Trophoblast cell (in vitro differentiated cells and primary cell): ENCODE data around the gene DNAJB8.

ENCODE experiments used
- DNase-seq, 2 donors: peaks; one replicate each; pipeline ENCODE4 v3.0.0-alpha.2; 2016
- H2AFZ ChIP-seq: 2 replicates; pipeline ENCODE4 v1.6.1; 2013; ENCODE audit warnings: low read length, moderate library complexity, mild to moderate bottlenecking; ENCODE audit not compliant: insufficient read depth, poor library complexity
- H2AK5ac ChIP-seq: 2 replicates; pipeline ENCODE4 v1.6.1; 2013; ENCODE audit warnings: mild to moderate bottlenecking, low read length
- H2BK120ac ChIP-seq: 2 replicates; pipeline ENCODE4 v1.6.1; 2013; ENCODE audit warnings: low read length, mild to moderate bottlenecking, moderate library complexity; ENCODE audit not compliant: insufficient read depth, poor library complexity
- H2BK12ac ChIP-seq: 2 replicates; pipeline ENCODE4 v1.6.1; 2013; ENCODE audit warnings: mild to moderate bottlenecking, low read length, moderate library complexity
- H2BK5ac ChIP-seq: 2 replicates; pipeline ENCODE4 v1.6.1; 2013; ENCODE audit warnings: low read length, low read depth, moderate library complexity, mild to moderate bottlenecking; ENCODE audit not compliant: poor library complexity
- H3K14ac ChIP-seq: 2 replicates; pipeline ENCODE4 v1.6.1; 2013; ENCODE audit warnings: mild to moderate bottlenecking, low read length
- H3K18ac ChIP-seq: 2 replicates; pipeline ENCODE4 v1.6.1; 2013; ENCODE audit warnings: mild to moderate bottlenecking, low read length
- H3K23ac ChIP-seq: 2 replicates; pipeline ENCODE4 v1.6.1; 2013; ENCODE audit warnings: low read length
- H3K27ac ChIP-seq: 2 replicates; pipeline ENCODE4 v1.5.1; 2013; ENCODE audit warnings: low read depth, mild to moderate bottlenecking, inconsistent platforms, low read length, moderate library complexity
- H3K27me3 ChIP-seq: 2 replicates; pipeline ENCODE4 v1.6.1; 2013; ENCODE audit warnings: inconsistent platforms, mild to moderate bottlenecking, low read length, moderate library complexity; ENCODE audit not compliant: insufficient read depth
- H3K36me3 ChIP-seq, 2 experiments: 1 replicate in 1 of 2; 2 replicates in 1 of 2; pipeline ENCODE4 v1.6.1; 2013; ENCODE audit warnings: low read length in 2 of 2, mild to moderate bottlenecking in 2 of 2, moderate library complexity in 1 of 2; ENCODE audit not compliant: insufficient read depth in 2 of 2, control insufficient read depth in 1 of 2
- H3K4ac ChIP-seq: 2 replicates; pipeline ENCODE4 v1.6.1; 2013; ENCODE audit warnings: low read depth, mild to moderate bottlenecking, low read length, moderate library complexity
- H3K4me1 ChIP-seq, 2 experiments: 1 replicate in 1 of 2; 2 replicates in 1 of 2; pipeline ENCODE4 v1.6.1; 2013; ENCODE audit warnings: low read length in 2 of 2, mild to moderate bottlenecking in 2 of 2, moderate library complexity in 1 of 2; ENCODE audit not compliant: insufficient read depth in 2 of 2, control insufficient read depth in 1 of 2
- H3K4me2 ChIP-seq: 2 replicates; pipeline ENCODE4 v1.6.1; 2013; ENCODE audit warnings: inconsistent platforms, mild to moderate bottlenecking, low read length, moderate library complexity
- H3K4me3 ChIP-seq: 2 replicates; pipeline ENCODE4 v1.5.1; 2013; ENCODE audit warnings: mild to moderate bottlenecking, low read depth, low read length, inconsistent platforms
- H3K79me1 ChIP-seq: one replicate; pipeline ENCODE4 v1.6.1; 2013; ENCODE audit warnings: low read length
- H3K79me2 ChIP-seq: 2 replicates; pipeline ENCODE4 v1.6.1; 2013; ENCODE audit warnings: low read length, mild to moderate bottlenecking; ENCODE audit not compliant: control insufficient read depth, insufficient read depth, poor library complexity
- H3K9ac ChIP-seq: 2 replicates; pipeline ENCODE4 v1.6.1; 2013; ENCODE audit warnings: mild to moderate bottlenecking, low read length
- H3K9me3 ChIP-seq: 2 replicates; pipeline ENCODE4 v1.6.1; 2013; ENCODE audit warnings: low read depth, mild to moderate bottlenecking, control low read depth, inconsistent platforms, low read length; ENCODE audit not compliant: insufficient read depth
- H4K12ac ChIP-seq: 2 replicates; pipeline ENCODE4 v1.6.1; 2013; ENCODE audit warnings: low read depth, mild to moderate bottlenecking, low read length, moderate library complexity
- H4K8ac ChIP-seq: 2 replicates; pipeline ENCODE4 v1.6.1; 2013; ENCODE audit warnings: low read depth, mild to moderate bottlenecking, low read length, moderate library complexity
- H4K91ac ChIP-seq: one replicate; pipeline ENCODE4 v1.6.1; 2013; ENCODE audit warnings: low read depth, mild to moderate bottlenecking, low read length, moderate library complexity
- WGBS: extraction: QIAGEN DNeasy Blood & Tissue Kit; methylation state at CpG from one replicate; pipeline ENCODE4 v1.1.7; 2013; ENCODE audit warnings: missing lambda C conversion rate; ENCODE audit not compliant: insufficient read length, insufficient coverage; ENCODE audit errors: extremely low coverage; 5-methylcytosine and 5-hydroxymethylcytosine counted together

DNAJB8 gene

DNA sequence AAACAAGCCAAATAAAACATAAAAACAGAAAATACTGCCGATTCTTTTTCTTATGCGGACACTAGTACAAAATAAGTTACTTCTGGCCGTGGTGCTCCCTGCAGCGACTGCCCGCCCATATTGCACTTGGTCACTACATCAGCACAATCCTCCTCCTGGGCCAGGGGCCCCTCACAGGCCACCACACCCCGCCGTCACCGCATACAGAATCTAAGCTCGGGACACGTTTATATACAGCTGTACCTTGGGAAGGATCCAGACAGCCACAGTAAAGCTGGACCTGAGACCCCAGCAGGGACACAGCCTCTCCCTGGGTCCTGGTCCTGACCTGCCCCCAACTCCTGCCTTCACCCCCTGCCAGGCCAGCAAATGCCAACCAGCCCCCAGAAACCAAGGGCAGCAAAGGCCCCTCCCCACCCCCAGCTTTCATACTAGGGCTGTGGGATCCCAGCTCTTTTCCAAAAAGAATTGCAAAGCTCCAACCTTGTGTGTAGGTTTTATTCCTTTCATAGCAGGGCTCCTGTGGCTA is 12.9 kb upstream of the DNAJB8 start:
- H3K79me2 ChIP-seq, result peaks cover 7% of the 10 kb centered on the region
- H3K4ac ChIP-seq, result no peak overlapping the region
- DNase-seq, result no peak
- peaks cover 45% of the 10 kb centered on the region in 2 experiments for H3K36me3 ChIP-seq
- no peak overlapping the region for H4K8ac ChIP-seq
- H3K23ac ChIP-seq, result no peak overlapping the region
- no peaks in the 10 kb centered on the region for H3K9me3 ChIP-seq
- no peak overlapping the region for H3K4me3 ChIP-seq
- H4K12ac ChIP-seq, result no peak overlapping the region
- no peak overlapping the region for H2BK5ac ChIP-seq
- H3K18ac ChIP-seq, result no peak overlapping the region
- H3K4me1 ChIP-seq, result peaks cover 15 to 24% of the 10 kb centered on the region in 2 experiments
- WGBS, result no CpG with 5 or more reads among the region's 10 CpGs
- H2BK120ac ChIP-seq, result no peak overlapping the region
- H3K27me3 ChIP-seq, result no peaks in the 10 kb centered on the region
- H3K4me2 ChIP-seq, result no peak overlapping the region
- H2BK12ac ChIP-seq, result no peak overlapping the region
- H3K14ac ChIP-seq, result no peak overlapping the region
- no peak overlapping the region for H4K91ac ChIP-seq
- H2AK5ac ChIP-seq, result no peak overlapping the region
- H2AFZ ChIP-seq, result no peak overlapping the region
- H3K27ac ChIP-seq, result no peak overlapping the region
- H3K79me1 ChIP-seq, result peaks cover 17% of the 10 kb centered on the region
- no peak overlapping the region for H3K9ac ChIP-seq

DNA sequence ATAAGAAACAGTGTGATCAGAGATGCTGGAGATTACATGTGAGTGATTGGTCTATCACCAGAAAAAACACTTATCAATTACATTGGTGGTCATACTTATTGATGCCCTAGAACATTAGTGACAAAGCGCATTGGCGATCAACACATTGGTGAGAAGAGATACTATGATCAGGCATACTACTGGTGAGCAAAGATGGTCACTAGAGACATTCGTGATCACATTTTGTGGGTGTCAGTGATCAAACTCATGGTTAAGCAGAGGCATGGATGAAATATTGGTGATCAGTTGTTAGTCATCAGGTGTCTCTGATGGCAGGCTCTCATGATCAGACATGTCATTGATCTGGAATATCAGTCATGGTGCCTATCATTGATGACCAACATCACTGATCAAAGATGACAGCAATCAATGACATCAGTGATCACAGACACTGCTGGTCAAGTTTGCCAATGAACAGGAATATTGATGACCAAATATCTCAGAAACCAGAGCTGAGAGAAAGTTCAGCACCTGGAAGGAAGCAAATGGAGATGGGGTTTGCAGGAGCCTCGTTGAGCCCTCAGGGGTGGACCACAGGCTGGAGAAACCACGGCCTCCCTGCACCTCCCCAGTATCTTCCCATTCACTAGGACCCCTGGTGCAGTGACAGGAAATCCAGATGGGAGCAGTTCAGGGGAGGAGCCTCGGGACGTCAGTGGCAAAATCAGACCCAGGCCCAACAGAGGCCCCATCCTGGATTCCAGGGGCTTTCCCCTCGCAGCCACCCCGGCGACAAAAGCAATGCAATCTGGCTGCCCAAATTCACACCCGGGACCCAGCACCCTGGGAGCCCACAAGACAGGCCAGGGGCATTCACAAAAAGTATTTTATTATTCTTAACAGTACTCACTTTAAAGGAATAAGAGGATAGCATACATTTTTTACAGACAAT is 12.2 kb upstream of the DNAJB8 start:
- Histone ChIP-seq H3K27ac (no peak overlapping the region), H3K14ac (no peak overlapping the region), H3K4ac (no peak overlapping the region), H3K9me3 (no peaks in the 10 kb centered on the region), H3K18ac (no peak overlapping the region), H3K4me3 (no peak overlapping the region), H2BK12ac (no peak overlapping the region), H2AFZ (no peak overlapping the region), H3K23ac (no peak overlapping the region), H3K79me2 (peaks cover 3% of the 10 kb centered on the region), H3K4me1 (peaks cover 10 to 18% of the 10 kb centered on the region in 2 experiments), H2BK5ac (no peak overlapping the region), H3K79me1 (peaks cover 12% of the 10 kb centered on the region), H4K91ac (no peak overlapping the region), H4K8ac (no peak overlapping the region), H2AK5ac (no peak overlapping the region), H3K4me2 (no peak overlapping the region), H2BK120ac (no peak overlapping the region), H3K27me3 (no peaks in the 10 kb centered on the region), H3K36me3 (peaks cover 40 to 41% of the 10 kb centered on the region in 2 experiments), H4K12ac (no peak overlapping the region), H3K9ac (no peak overlapping the region)
- no peak for DNase-seq
- no CpG with 5 or more reads among the region's 11 CpGs for WGBS

DNA sequence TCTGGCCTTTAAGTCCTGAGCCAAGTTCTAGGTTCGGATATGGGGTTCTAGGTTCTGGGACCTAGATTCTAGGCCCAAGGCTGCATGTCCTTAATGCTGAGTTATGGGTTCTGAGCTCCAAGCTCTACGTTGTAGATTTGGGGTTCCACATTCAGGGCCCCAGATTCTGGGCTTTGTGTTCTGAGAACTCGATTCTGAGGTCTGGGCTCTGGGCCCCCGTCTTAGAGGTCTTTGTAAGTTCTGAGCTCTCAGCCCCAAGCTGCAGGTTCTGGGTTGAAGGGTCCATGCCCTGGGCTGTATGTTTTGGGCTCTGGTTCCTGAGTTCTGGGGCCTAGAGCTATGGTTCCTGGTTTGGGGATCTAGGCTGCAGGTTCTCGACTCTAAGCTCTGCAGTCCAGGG is 10.0 kb upstream of the DNAJB8 start:
- no peak overlapping the region for H2AFZ ChIP-seq
- no peaks in the 10 kb centered on the region for H3K79me2 ChIP-seq
- H3K18ac ChIP-seq, result no peak overlapping the region
- no peak overlapping the region for H2AK5ac ChIP-seq
- DNase-seq, result no peak
- no peak overlapping the region for H2BK120ac ChIP-seq
- H3K36me3 ChIP-seq, result peaks cover 25 to 28% of the 10 kb centered on the region in 2 experiments
- H3K9ac ChIP-seq, result no peak overlapping the region
- H3K27ac ChIP-seq, result no peak overlapping the region
- no peak overlapping the region for H3K14ac ChIP-seq
- no peak overlapping the region for H4K12ac ChIP-seq
- no CpG with 5 or more reads among the region's 5 CpGs for WGBS
- no peaks in the 10 kb centered on the region for H3K27me3 ChIP-seq
- H3K4me2 ChIP-seq, result no peak overlapping the region
- H3K9me3 ChIP-seq, result no peaks in the 10 kb centered on the region
- no peak overlapping the region for H3K4ac ChIP-seq
- no peak overlapping the region for H4K8ac ChIP-seq
- no peak overlapping the region for H2BK5ac ChIP-seq
- no peak overlapping the region for H2BK12ac ChIP-seq
- H3K23ac ChIP-seq, result no peak overlapping the region
- H4K91ac ChIP-seq, result no peak overlapping the region
- no peak overlapping the region for H3K4me3 ChIP-seq
- H3K79me1 ChIP-seq, result no peaks in the 10 kb centered on the region
- H3K4me1 ChIP-seq, result peaks cover 0 to 5% of the 10 kb centered on the region in 2 experiments

DNA sequence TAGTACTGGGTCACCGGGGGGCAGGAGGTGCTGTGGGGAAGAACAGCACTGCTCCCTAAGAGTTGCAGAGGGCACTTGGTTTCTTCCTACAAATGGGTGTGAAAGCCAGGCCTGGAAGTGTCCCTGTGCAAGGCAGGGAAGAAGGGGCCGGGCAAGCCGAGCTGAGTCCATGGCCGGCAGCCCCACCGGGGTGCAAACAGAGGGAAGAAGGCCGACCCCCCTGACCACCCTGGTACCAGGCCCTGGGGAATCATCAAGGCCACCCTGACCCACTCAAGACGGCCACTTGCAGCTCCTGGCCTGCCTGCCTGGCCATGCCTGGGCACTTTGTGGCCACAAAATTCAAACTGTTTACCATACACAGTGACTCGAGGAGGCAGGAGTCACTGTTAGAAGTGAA is 8.7 kb upstream of the DNAJB8 start:
- Histone ChIP-seq H3K9me3 (no peaks in the 10 kb centered on the region), H2AFZ (no peak overlapping the region), H3K4ac (no peak overlapping the region), H3K36me3 (peaks cover 12 to 15% of the 10 kb centered on the region in 2 experiments), H3K79me2 (no peaks in the 10 kb centered on the region), H4K91ac (no peak overlapping the region), H3K14ac (no peak overlapping the region), H3K4me3 (no peak overlapping the region), H3K18ac (no peak overlapping the region), H2BK5ac (no peak overlapping the region), H3K4me2 (no peak overlapping the region), H3K27me3 (no peaks in the 10 kb centered on the region), H3K79me1 (no peaks in the 10 kb centered on the region), H3K23ac (no peak overlapping the region), H3K9ac (no peak overlapping the region), H3K4me1 (peaks cover 0 to 3% of the 10 kb centered on the region in 2 experiments), H2BK12ac (no peak overlapping the region), H2AK5ac (no peak overlapping the region), H4K12ac (no peak overlapping the region), H3K27ac (no peak overlapping the region), H4K8ac (no peak overlapping the region), H2BK120ac (no peak overlapping the region)
- no CpG with 5 or more reads among the region's 8 CpGs for WGBS
- no peak for DNase-seq
